HEK293 (cell line): ENCODE results near the gene TIAM1.

ENCODE experiments used
- KLF9 ChIP-seq: fragments of 450-650 bp; formaldehyde crosslinking; IDR thresholded peaks from 2 replicates; pipeline ENCODE4 v1.5.1; 2016; ENCODE audit warnings: missing biosample characterization, missing genetic modification characterization, low read depth
- ZNF121 ChIP-seq: fragments of 450-650 bp; formaldehyde crosslinking; IDR thresholded peaks from 2 replicates; pipeline ENCODE4 v1.5.1; 2016; ENCODE audit warnings: missing biosample characterization, missing genetic modification characterization
- TF ChIP-seq, protein P1 (sequence below): fragments of 450-650 bp; formaldehyde crosslinking; IDR thresholded peaks from 2 replicates; pipeline ENCODE4 v1.5.1; 2016; ENCODE audit warnings: missing biosample characterization, missing genetic modification characterization

DNA sequence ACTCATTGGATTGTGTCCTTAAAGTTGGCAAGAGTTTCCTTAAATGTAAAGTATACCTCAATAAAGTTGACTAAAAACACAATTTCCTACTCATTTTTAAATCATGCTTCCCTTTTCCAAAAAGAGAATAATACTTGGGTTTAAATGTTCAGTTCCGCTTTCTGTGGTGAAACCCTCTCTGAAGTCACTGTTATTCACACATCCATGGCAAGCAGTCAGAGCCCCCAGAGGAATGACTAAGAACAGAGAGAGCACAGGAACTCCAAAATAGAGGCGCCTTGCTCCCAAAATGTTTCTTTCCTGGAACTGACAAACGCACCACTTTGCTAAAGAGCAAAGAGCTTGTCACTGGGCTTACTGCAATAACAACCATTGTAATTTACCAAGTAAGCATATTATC lies 142.5 kb downstream of the TIAM1 start:
- TF ChIP-seq KLF9 (tag by site-specific recombination) = no peak
- TF ChIP-seq, protein P1, sequence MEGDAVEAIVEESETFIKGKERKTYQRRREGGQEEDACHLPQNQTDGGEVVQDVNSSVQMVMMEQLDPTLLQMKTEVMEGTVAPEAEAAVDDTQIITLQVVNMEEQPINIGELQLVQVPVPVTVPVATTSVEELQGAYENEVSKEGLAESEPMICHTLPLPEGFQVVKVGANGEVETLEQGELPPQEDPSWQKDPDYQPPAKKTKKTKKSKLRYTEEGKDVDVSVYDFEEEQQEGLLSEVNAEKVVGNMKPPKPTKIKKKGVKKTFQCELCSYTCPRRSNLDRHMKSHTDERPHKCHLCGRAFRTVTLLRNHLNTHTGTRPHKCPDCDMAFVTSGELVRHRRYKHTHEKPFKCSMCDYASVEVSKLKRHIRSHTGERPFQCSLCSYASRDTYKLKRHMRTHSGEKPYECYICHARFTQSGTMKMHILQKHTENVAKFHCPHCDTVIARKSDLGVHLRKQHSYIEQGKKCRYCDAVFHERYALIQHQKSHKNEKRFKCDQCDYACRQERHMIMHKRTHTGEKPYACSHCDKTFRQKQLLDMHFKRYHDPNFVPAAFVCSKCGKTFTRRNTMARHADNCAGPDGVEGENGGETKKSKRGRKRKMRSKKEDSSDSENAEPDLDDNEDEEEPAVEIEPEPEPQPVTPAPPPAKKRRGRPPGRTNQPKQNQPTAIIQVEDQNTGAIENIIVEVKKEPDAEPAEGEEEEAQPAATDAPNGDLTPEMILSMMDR (tag by site-specific recombination) = no peak
- no peak for TF ChIP-seq ZNF121 (tag by site-specific recombination)
